C4-2B (cell line): Measurements from ENCODE around the gene ADPRS.

Experiments used
- ZFX ChIP-seq: fragments of 450-650 bp; IDR thresholded peaks from 2 replicates; pipeline ENCODE4 v1.6.1; 2017
- TF ChIP-seq, protein P1 (sequence below): fragments of 450-650 bp; conservative IDR thresholded peaks from 2 replicates; pipeline ENCODE4 v1.5.1; 2017; ENCODE audit warnings: mild to moderate bottlenecking

DNA sequence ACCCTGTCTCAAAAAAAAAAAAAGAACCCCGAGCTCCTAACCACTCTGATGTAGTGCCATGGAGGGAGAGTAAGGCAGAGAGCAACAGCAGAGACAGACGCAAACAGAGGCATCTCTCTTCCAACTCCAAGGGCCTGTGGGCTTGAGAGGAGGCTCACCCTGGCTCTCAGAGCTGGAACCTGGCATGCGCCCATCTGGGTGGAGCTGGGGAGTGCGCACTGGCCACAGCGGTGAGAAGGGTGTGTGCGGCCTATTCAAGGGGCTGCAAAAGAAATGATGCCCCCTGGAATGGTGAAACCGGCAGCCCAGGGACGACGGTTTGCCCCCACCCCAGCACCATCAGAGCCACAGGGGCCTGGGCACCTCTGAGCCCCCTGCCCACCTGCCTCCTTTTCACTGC, 18.7 kb downstream of the ADPRS start:
- TF ChIP-seq, protein P1, sequence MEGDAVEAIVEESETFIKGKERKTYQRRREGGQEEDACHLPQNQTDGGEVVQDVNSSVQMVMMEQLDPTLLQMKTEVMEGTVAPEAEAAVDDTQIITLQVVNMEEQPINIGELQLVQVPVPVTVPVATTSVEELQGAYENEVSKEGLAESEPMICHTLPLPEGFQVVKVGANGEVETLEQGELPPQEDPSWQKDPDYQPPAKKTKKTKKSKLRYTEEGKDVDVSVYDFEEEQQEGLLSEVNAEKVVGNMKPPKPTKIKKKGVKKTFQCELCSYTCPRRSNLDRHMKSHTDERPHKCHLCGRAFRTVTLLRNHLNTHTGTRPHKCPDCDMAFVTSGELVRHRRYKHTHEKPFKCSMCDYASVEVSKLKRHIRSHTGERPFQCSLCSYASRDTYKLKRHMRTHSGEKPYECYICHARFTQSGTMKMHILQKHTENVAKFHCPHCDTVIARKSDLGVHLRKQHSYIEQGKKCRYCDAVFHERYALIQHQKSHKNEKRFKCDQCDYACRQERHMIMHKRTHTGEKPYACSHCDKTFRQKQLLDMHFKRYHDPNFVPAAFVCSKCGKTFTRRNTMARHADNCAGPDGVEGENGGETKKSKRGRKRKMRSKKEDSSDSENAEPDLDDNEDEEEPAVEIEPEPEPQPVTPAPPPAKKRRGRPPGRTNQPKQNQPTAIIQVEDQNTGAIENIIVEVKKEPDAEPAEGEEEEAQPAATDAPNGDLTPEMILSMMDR = no peak
- TF ChIP-seq ZFX = no peak
